ENCODE results near the gene TRIP12. TPM values are rescaled to one million over a fixed set of nuclear protein-coding genes. Genes with fewer than 3 reads are reported as not detected.

The TRIP12 gene
- total and polyA plus RNA-seq, 2 donors (not counting 3 experiments of a cell fraction or from before 2014, with no cell fraction given) = 53.8 to 278 TPM

DNA sequence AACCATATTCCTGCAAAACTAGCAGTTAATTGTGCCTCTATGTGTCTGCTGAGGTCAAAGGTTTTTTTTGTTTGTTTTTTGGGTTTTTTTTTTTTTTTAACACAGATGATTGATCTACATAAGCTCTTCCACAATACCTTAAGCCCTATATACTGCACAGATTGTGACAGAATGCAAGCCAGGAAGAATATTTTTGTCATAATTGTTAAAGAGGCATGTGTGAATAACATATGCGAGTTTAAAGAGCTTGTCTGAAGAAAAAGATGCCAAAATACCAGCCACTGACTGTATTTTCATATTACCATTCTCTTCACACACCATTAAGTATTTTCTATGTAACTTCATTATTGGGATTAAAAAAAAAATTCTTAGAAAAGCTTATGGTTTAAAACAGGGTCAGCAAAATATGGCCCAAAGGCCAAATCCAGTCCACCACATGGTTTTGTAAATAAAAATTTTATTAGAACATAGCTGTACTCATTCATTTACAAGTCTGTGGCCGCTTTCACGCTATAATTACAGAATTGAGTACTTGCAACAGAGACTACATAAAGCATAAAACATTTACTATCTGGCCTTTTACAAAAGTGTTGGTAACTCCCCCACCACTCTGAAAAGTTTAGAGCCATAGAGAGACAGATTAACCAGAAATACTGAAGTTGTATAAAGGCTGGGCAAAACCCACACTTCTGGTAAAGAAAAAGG, 89.9 kb downstream of the TRIP12 start:
- Histone ChIP-seq H3K9me3 (replicated peaks; ENCODE audit: control insufficient read depth, insufficient read depth, low read length) (no peaks in the 10 kb centered on the region), H3K4me1 (ENCODE audit: control insufficient read depth, extremely low read depth, insufficient read depth, low read length) (peaks cover 13% of the 10 kb centered on the region), H3K79me2 (ENCODE audit: control insufficient read depth, insufficient read depth, low read length) (peaks cover 34% of the 10 kb centered on the region), H3K27ac (ENCODE audit: insufficient read depth, low read depth, low read length) (peak overlapping the region; percentile 18), H3K4me3 (replicated peaks in 1 of 3; ENCODE audit: insufficient read depth in 1 of 3, low read depth in 1 of 3, low read length in 3 of 3) (no peak overlapping the region), H3K9me1 (replicated peaks; ENCODE audit: control insufficient read depth, extremely low read depth, insufficient read depth, low read length) (no peaks in the 10 kb centered on the region), H3K4me2 (ENCODE audit: insufficient read depth, low read length) (peak overlapping the region; percentile 59), H3K27me3 (ENCODE audit: control insufficient read depth in 2 of 2, insufficient read depth in 2 of 2, low read length in 2 of 2) (no peaks in the 10 kb centered on the region), H3K36me3 (ENCODE audit: control insufficient read depth in 2 of 2, extremely low read depth in 1 of 2, insufficient read depth in 2 of 2, low read length in 2 of 2) (peaks cover 2 to 8% of the 10 kb centered on the region in 2 experiments), H2AFZ (ENCODE audit: low read depth, low read length) (no peak overlapping the region), H4K20me1 (replicated peaks; ENCODE audit: control insufficient read depth, extremely low read depth, insufficient read depth, low read length) (no peaks in the 10 kb centered on the region), H3K9ac (replicated peaks; ENCODE audit: extremely low read depth, insufficient read depth, low read length) (no peak overlapping the region)
- POLR2A ChIA-PET = interaction anchor here (1.0 kb wide), 1 partner anchor 20 kb away, joined by 3 read pairs; no protein-coding TSS in a partner anchor
- dilution Hi-C loops (cut with MboI; ENCODE audit: extremely low pct_ligation_motif_present, low sequenced_read_pairs) (no loop called here), intact Hi-C loops (cut with micrococcal nuclease) (no loop called here)
- DNase-seq (ENCODE audit: low read depth, low spot score) = no peak
- no peak for FAIRE-seq
- CTCF ChIA-PET = interaction anchor here (0.6 to 5.4 kb wide), 5 partner anchors 10 to 670 kb away, joined by 3 to 26 read pairs (median 4); no protein-coding TSS in a partner anchor
- TF ChIP-seq GATA2 (IDR thresholded peaks at IDR 0.05; ENCODE audit: insufficient read depth, insufficient read length, low read depth, low read length) (no peak), POLR2A (IDR thresholded peaks at IDR 0.05; ENCODE audit: low read depth, low read length) (no peak)
- TF ChIP-seq, protein P1, sequence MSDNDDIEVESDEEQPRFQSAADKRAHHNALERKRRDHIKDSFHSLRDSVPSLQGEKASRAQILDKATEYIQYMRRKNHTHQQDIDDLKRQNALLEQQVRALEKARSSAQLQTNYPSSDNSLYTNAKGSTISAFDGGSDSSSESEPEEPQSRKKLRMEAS (IDR thresholded peaks at IDR 0.05; ENCODE audit: insufficient read depth, insufficient read length) = no peak
- no TSS peak for BruUV-seq (replicated peaks)

DNA sequence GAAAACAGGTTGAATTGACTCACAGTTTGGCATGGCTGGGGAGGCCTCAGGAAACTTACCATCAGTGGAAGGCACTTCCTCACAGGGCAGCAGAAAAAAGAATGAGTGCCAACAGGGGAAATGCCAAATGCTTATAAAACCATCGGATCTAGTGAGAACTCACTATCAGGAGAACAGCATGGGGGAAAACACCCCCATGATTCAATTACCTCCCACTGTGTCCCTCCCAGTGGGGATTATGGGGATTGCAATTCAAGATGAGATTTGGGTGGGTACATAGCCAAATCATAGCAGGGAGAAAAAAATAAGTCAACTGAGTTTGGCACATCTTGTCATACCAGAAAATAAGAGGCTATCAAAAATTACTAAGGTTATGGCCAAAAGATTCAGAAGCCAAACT, 96.3 kb downstream of the TRIP12 start:
- BruUV-seq (replicated peaks) = no TSS peak

More for the DNA sequence above, 96.3 kb downstream of the TRIP12 start:
- Histone ChIP-seq H3K36me3 (ENCODE audit: control insufficient read depth in 2 of 2, extremely low read depth in 1 of 2, insufficient read depth in 2 of 2, low read length in 2 of 2) (peaks cover 2 to 4% of the 10 kb centered on the region in 2 experiments), H3K9ac (replicated peaks; ENCODE audit: extremely low read depth, insufficient read depth, low read length) (no peak overlapping the region), H3K27me3 (ENCODE audit: control insufficient read depth in 2 of 2, insufficient read depth in 2 of 2, low read length in 2 of 2) (no peaks in the 10 kb centered on the region), H3K79me2 (ENCODE audit: control insufficient read depth, insufficient read depth, low read length) (no peaks in the 10 kb centered on the region), H3K4me1 (ENCODE audit: control insufficient read depth, extremely low read depth, insufficient read depth, low read length) (peaks cover 22% of the 10 kb centered on the region), H3K9me3 (replicated peaks; ENCODE audit: control insufficient read depth, insufficient read depth, low read length) (no peaks in the 10 kb centered on the region), H2AFZ (ENCODE audit: low read depth, low read length) (no peak overlapping the region), H3K27ac (ENCODE audit: insufficient read depth, low read depth, low read length) (no peak overlapping the region), H3K4me2 (ENCODE audit: insufficient read depth, low read length) (no peak overlapping the region), H3K4me3 (replicated peaks in 1 of 3; ENCODE audit: insufficient read depth in 1 of 3, low read depth in 1 of 3, low read length in 3 of 3) (no peak overlapping the region), H3K9me1 (replicated peaks; ENCODE audit: control insufficient read depth, extremely low read depth, insufficient read depth, low read length) (no peaks in the 10 kb centered on the region), H4K20me1 (replicated peaks; ENCODE audit: control insufficient read depth, extremely low read depth, insufficient read depth, low read length) (peaks cover 5% of the 10 kb centered on the region)
- dilution Hi-C loops (cut with MboI; ENCODE audit: extremely low pct_ligation_motif_present, low sequenced_read_pairs) (no loop called here), intact Hi-C loops (cut with micrococcal nuclease) (loop anchor here (2.0 kb wide), 1 partner anchor 13 kb away; no protein-coding TSS in a partner anchor)
- peak; percentile 73 for FAIRE-seq
- CTCF ChIA-PET = no interaction called here
- peak; percentile 30 for DNase-seq (ENCODE audit: low read depth, low spot score)
- TF ChIP-seq, protein P2, sequence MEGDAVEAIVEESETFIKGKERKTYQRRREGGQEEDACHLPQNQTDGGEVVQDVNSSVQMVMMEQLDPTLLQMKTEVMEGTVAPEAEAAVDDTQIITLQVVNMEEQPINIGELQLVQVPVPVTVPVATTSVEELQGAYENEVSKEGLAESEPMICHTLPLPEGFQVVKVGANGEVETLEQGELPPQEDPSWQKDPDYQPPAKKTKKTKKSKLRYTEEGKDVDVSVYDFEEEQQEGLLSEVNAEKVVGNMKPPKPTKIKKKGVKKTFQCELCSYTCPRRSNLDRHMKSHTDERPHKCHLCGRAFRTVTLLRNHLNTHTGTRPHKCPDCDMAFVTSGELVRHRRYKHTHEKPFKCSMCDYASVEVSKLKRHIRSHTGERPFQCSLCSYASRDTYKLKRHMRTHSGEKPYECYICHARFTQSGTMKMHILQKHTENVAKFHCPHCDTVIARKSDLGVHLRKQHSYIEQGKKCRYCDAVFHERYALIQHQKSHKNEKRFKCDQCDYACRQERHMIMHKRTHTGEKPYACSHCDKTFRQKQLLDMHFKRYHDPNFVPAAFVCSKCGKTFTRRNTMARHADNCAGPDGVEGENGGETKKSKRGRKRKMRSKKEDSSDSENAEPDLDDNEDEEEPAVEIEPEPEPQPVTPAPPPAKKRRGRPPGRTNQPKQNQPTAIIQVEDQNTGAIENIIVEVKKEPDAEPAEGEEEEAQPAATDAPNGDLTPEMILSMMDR (IDR thresholded peaks at IDR 0.05; ENCODE audit: extremely low read depth in 1 of 2, insufficient read depth in 1 of 2, low read depth in 1 of 2, low read length in 2 of 2) = no peak
- TF ChIP-seq GATA2 (IDR thresholded peaks at IDR 0.05; ENCODE audit: insufficient read depth, insufficient read length, low read depth, low read length) = peak; percentile 12
- TF ChIP-seq JUN (IDR thresholded peaks at IDR 0.05; ENCODE audit: borderline replicate concordance, insufficient read depth, insufficient read length, low read depth) = no peak
- no peak for TF ChIP-seq POLR2AphosphoS5 (IDR thresholded peaks at IDR 0.05; ENCODE audit: insufficient read depth, low read depth, low read length)
- no peak for TF ChIP-seq POLR2A (IDR thresholded peaks at IDR 0.05; ENCODE audit: low read depth, low read length)
- TF ChIP-seq, protein P1 (IDR thresholded peaks at IDR 0.05; ENCODE audit: insufficient read depth, insufficient read length) = no peak
- TF ChIP-seq FOS (IDR thresholded peaks at IDR 0.05; ENCODE audit: borderline replicate concordance, insufficient read depth, low read length) = peak; percentile 5
- no peak for TF ChIP-seq EZH2 (IDR thresholded peaks at IDR 0.05; ENCODE audit: borderline replicate concordance, low read depth, low read length, severe bottlenecking)
- POLR2A ChIA-PET = no interaction called here
